Measurements from ENCODE around the gene CNBP. TPM values are rescaled to one million over a fixed set of nuclear protein-coding genes. Genes with fewer than 3 reads are reported as not detected.

Gene CNBP
- total and polyA plus RNA-seq, 9 of the 15 experiments (the other 6 are each of a cell fraction or from before 2014, with no cell fraction given): 284 to 717 (median 412) TPM

DNA sequence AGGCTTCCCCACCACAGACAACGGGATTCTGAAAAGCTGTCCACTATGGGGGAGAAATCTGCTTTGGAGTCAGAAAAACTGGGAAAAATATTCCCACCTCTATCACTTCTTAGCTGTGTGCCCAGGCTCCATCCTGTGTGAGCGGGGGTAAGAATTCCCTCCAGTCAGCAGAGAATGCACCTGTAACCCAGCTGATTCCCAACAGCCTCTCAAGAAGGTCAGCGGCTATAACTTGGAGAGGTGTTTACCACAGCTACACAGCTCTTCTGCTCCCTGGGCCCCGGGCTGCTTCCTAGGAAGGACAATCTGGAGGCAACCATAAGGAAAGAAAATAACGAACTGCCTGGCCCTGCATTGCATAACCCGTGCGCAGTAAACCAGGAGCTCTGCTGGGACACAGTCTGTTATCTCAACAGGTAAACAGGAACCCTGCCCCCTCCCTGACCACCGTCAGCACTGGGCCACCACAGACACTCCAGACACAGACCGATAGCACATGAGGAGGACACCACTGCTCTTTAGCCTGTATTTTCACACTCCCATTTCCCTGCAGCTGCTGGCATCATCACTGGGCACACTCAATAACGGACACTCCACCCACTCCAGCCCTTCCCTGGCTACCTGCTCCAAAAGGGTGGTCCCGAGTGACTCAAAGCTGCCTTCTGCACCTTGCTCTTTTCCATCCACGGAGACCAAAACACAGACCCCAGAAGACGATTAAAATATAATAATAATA is 64.2 kb downstream of the CNBP start (continued):
- TF ChIP-seq SMARCE1 (IDR thresholded peaks at IDR 0.05): 0 out of 2 replicates have a peak, but pooled peaks have one; percentile 19
- TF ChIP-seq PTTG1 (tag; IDR thresholded peaks at IDR 0.05; ENCODE audit: low read depth): no peak
- TF ChIP-seq NEUROD1 (IDR thresholded peaks at IDR 0.05; ENCODE audit: borderline replicate concordance, low read depth, low read length, partially characterized antibody): no peak
- TF ChIP-seq, protein P1, sequence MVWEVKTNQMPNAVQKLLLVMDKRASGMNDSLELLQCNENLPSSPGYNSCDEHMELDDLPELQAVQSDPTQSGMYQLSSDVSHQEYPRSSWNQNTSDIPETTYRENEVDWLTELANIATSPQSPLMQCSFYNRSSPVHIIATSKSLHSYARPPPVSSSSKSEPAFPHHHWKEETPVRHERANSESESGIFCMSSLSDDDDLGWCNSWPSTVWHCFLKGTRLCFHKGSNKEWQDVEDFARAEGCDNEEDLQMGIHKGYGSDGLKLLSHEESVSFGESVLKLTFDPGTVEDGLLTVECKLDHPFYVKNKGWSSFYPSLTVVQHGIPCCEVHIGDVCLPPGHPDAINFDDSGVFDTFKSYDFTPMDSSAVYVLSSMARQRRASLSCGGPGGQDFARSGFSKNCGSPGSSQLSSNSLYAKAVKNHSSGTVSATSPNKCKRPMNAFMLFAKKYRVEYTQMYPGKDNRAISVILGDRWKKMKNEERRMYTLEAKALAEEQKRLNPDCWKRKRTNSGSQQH (CRISPR knock-in tag; IDR thresholded peaks at IDR 0.05): no peak
- TF ChIP-seq HSF4 (CRISPR knock-in tag; IDR thresholded peaks at IDR 0.05; ENCODE audit: borderline replicate concordance): no peak
- no peak for TF ChIP-seq COPS2 (conservative IDR thresholded peaks at IDR 0.05)
- TF ChIP-seq, protein P2, sequence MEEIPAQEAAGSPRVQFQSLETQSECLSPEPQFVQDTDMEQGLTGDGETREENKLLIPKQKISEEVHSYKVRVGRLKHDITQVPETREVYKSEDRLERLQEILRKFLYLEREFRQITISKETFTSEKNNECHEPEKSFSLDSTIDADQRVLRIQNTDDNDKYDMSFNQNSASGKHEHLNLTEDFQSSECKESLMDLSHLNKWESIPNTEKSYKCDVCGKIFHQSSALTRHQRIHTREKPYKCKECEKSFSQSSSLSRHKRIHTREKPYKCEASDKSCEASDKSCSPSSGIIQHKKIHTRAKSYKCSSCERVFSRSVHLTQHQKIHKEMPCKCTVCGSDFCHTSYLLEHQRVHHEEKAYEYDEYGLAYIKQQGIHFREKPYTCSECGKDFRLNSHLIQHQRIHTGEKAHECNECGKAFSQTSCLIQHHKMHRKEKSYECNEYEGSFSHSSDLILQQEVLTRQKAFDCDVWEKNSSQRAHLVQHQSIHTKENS (CRISPR knock-in tag; IDR thresholded peaks at IDR 0.05): no peak
- TF ChIP-seq, protein P3, sequence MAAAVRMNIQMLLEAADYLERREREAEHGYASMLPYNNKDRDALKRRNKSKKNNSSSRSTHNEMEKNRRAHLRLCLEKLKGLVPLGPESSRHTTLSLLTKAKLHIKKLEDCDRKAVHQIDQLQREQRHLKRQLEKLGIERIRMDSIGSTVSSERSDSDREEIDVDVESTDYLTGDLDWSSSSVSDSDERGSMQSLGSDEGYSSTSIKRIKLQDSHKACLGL (CRISPR knock-in tag; IDR thresholded peaks at IDR 0.05; ENCODE audit: borderline replicate concordance, poor library complexity, severe bottlenecking): no peak
- no peak for TF ChIP-seq PCBP2 (IDR thresholded peaks at IDR 0.05; ENCODE audit: low read depth, low read length, poor library complexity, severe bottlenecking)
- TF ChIP-seq, protein P4, sequence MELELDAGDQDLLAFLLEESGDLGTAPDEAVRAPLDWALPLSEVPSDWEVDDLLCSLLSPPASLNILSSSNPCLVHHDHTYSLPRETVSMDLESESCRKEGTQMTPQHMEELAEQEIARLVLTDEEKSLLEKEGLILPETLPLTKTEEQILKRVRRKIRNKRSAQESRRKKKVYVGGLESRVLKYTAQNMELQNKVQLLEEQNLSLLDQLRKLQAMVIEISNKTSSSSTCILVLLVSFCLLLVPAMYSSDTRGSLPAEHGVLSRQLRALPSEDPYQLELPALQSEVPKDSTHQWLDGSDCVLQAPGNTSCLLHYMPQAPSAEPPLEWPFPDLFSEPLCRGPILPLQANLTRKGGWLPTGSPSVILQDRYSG (tag; conservative IDR thresholded peaks at IDR 0.05; ENCODE audit: low read depth): no peak
- TF ChIP-seq CEBPG (CRISPR knock-in tag; IDR thresholded peaks at IDR 0.05): peak; percentile 49; the same call in 1 of the 2 replicates
- TF ChIP-seq CEBPG (tag; conservative IDR thresholded peaks at IDR 0.05 in 1 of 2, IDR thresholded peaks at IDR 0.05 in 1 of 2): peak in 1 of 2 experiments; percentile 76; a peak in 2 of 4 replicates
- TF ChIP-seq FOXJ3 (CRISPR knock-in tag; IDR thresholded peaks at IDR 0.05): no peak
- peak; percentile 85 for TF ChIP-seq CEBPB (tag; IDR thresholded peaks at IDR 0.05)
- TF ChIP-seq, protein P5, sequence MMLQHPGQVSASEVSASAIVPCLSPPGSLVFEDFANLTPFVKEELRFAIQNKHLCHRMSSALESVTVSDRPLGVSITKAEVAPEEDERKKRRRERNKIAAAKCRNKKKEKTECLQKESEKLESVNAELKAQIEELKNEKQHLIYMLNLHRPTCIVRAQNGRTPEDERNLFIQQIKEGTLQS (IDR thresholded peaks at IDR 0.05): no peak
- TF ChIP-seq, protein P5 (CRISPR knock-in tag; conservative IDR thresholded peaks at IDR 0.05): no peak
- no peak for TF ChIP-seq NFE2 (IDR thresholded peaks at IDR 0.05; ENCODE audit: low read depth)
- no peak for TF ChIP-seq KAT7 (CRISPR knock-in tag; IDR thresholded peaks at IDR 0.05; ENCODE audit: borderline replicate concordance)
- TF ChIP-seq, protein P6, sequence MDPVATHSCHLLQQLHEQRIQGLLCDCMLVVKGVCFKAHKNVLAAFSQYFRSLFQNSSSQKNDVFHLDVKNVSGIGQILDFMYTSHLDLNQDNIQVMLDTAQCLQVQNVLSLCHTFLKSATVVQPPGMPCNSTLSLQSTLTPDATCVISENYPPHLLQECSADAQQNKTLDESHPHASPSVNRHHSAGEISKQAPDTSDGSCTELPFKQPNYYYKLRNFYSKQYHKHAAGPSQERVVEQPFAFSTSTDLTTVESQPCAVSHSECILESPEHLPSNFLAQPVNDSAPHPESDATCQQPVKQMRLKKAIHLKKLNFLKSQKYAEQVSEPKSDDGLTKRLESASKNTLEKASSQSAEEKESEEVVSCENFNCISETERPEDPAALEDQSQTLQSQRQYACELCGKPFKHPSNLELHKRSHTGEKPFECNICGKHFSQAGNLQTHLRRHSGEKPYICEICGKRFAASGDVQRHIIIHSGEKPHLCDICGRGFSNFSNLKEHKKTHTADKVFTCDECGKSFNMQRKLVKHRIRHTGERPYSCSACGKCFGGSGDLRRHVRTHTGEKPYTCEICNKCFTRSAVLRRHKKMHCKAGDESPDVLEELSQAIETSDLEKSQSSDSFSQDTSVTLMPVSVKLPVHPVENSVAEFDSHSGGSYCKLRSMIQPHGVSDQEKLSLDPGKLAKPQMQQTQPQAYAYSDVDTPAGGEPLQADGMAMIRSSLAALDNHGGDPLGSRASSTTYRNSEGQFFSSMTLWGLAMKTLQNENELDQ (CRISPR knock-in tag; IDR thresholded peaks at IDR 0.05; ENCODE audit: borderline replicate concordance): no peak
- no peak for TF ChIP-seq NFATC3 (IDR thresholded peaks at IDR 0.05)

Data from K562 (cell line).